Superior temporal gyrus (tissue), 1 donor: ENCODE results near the gene SRD5A3.

ENCODE experiments used
- DNase-seq: peaks from one replicate; pipeline ENCODE4 v3.0.0-alpha.2; 2016; ENCODE audit errors: extremely low spot score

The SRD5A3 gene

DNA sequence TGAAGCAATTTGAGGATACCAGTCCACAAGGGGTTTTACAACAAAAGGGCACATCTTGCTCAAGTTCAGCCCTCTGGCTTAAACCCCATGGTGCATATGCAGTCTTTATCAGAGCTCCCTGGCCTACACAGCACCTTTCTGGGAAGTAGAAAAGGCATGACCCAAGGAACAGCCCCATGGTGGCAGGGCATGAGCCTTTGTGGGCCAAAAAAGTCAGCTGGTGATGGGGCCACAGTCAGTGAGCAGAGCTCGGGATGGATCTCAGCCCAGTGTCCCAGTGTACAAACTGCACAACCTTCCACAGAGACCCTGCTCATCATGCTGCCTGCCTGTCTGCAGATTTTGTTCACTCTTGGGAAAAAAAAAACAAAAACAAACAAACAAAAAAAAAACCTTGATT is 27.4 kb downstream of the SRD5A3 start:
- no peak for DNase-seq

- DNase-seq = no peak
Observed at GRCh38 chr4:55376698-55377097, 30.7 kb downstream of the SRD5A3 start.

- no peak for DNase-seq
Observed at GRCh38 chr4:55378617-55379467, 32.8 kb downstream of the SRD5A3 start.

GRCh38 chr4:55380576-55380975 is 34.5 kb downstream of the SRD5A3 start:
- no peak for DNase-seq

DNA sequence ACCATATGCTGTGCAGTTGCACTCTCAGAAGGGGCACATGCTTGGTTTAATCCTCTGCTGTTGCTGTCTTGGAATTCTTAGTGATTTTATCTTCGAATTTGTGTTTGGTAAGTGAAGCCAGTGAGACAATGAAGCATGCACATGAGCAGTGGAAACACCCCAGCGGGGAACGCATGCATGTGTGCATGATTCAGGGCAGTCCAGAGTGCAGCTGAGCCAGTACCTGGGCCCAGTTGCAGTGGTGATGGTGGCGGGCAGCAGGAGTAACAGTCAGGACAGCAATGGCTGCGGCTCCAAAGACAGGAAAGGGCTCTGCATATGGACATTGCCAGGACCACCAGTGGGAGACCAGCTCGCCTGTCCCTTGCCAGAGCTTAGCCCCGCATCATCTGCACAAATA is 35.5 kb downstream of the SRD5A3 start:
- no peak for DNase-seq

GRCh38 chr4:55382488-55383003 is 36.5 kb downstream of the SRD5A3 start:
- no peak for DNase-seq

DNA sequence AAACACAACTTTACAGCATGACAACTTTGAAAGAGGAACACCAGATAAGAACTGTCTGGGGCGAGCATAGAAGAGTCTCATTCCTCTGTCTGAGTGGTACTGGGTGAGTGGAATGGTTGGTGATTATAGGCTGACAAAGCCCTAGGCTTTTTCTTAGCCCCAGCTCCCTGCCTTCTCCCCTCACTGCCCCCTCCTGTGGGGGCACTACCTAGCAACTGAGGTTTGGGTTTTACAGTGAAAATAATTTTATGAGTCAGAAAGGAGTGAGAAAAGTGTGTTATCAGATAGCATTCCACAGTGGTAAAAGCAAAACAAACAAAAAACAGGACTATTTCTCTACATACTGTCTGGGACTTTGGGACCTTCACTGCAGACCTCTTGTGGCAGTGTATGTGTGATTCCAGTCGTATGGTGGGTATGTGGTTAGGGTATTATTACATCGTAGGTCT is 39.2 kb downstream of the SRD5A3 start:
- DNase-seq = no peak

- peak; percentile 65 for DNase-seq
Observed at GRCh38 chr4:55386073-55386472, 40.0 kb downstream of the SRD5A3 start.

- no peak for DNase-seq
Observed at GRCh38 chr4:55386840-55387239, 40.8 kb downstream of the SRD5A3 start.

- peak; percentile 74 for DNase-seq
Observed at GRCh38 chr4:55393461-55394320, 47.6 kb downstream of the SRD5A3 start.

DNA sequence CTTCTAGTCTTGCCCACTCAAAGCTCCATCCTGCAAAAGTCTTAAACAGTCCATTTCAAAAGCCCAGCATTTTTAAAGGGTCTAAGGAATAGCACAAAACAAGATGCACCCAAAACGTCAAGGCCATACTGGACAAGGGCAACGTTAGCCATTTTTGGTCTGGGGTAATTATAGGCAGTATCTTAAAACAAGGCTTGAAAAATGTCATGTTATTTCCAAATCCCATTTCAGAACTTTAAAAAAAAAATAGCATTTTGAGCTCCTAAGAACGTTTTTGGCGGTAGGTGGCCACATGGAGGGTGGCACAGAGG is 49.1 kb downstream of the SRD5A3 start:
- DNase-seq = no peak

DNA sequence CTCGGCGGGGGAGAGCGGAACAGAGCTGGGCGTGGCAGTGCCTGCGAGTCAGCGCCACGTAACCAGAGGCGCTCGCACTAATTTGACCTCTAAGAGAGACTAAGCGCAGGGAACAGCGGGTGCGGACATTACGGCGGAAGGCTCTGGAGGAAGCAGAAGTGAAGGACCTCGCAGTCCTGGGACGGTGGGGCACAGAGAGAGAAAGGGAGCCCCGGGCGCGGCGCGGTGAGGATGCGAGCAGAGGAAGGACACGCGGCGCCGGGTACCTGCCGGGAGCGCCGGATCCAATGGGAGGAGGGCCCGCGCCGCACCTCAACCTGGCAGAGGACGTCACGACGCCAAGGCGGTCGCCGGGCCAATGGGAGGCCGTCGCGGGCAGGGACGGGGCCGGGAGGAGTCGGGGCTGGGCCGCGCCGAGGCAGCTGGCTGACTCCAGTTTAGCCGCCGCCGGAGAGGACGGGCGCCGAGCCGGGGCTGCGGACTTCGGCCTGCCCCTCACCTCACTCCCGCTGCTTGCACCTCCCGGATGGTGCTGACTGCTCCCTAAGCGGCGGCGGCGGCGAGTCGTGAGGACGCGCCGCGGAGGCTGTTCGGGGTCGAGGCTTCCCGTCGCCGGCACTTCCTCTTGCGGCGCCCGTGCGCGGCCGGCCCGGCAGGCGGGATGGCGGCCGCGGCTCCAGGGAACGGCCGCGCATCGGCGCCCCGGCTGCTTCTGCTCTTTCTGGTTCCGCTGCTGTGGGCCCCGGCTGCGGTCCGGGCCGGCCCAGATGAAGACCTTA is 49.7 kb downstream of the SRD5A3 start, which contains the start of gene TMEM165:
TSS of gene TMEM165 (plus strand) at position 429 of the 779 bp plus-strand sequence. CDS start at position 662, 233 bp downstream.
- DNase-seq = peak; percentile 88

GRCh38 chr4:55396308-55397125 is 50.5 kb downstream of the SRD5A3 start:
- peak; percentile 68 for DNase-seq

DNA sequence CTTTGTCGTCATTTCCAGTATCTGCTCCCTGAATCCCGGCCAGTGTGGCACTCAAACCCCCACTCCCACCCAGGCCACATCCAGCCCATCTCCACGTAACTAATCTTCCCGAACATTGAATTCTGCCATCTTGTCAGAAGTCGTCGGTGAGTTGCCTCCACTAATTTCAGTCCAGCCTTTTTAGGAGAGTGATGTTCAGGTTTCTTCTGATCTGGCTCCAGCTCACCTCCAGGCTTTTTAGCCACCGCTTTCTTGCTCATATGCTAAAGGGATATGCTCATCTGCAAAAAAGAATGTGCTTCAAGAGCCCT is 51.0 kb downstream of the SRD5A3 start:
- DNase-seq = peak; percentile 48

GRCh38 chr4:55397520-55398321 is 51.7 kb downstream of the SRD5A3 start:
- peak; percentile 67 for DNase-seq

DNA sequence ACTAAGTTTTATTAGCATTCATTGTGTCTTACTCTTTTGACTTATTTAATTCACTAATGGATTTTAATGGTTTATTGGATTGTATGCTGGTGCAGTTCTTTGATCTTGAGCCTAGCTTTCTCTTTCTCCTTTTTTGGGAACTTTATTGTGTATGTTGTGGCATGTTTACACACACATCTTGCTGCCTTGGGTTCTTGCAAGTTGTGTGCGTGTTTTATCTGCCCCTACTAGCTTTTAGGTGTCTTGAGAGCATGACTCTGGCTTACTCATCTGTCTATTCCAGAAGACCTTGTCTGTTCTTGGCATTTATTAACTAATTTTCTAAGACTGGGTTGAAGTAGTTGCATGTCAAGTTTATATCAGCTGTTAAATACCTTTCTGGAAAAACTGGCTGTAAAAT is 52.4 kb downstream of the SRD5A3 start:
- DNase-seq = peak; percentile 53

GRCh38 chr4:55398966-55399365 is 52.9 kb downstream of the SRD5A3 start:
- peak; percentile 60 for DNase-seq

DNA sequence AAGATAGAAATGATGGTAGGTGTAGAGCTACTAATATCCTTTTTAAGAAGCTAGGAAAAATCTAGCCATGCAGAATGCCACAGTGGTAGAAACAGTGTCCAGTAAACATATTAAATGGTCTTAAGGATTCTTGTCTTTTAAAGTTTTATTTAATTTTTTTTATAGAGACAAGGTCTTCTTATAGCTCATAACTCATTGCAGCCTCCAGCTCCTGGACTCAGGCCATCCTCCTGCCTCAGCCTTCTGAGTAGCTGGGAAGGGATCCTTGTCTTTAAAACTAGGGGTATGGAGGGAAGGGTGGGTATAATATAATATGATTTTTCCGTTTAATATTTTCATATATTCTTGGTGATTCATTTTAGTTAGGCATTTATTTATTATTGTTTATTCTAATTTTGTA is 53.5 kb downstream of the SRD5A3 start:
- DNase-seq = no peak

DNA sequence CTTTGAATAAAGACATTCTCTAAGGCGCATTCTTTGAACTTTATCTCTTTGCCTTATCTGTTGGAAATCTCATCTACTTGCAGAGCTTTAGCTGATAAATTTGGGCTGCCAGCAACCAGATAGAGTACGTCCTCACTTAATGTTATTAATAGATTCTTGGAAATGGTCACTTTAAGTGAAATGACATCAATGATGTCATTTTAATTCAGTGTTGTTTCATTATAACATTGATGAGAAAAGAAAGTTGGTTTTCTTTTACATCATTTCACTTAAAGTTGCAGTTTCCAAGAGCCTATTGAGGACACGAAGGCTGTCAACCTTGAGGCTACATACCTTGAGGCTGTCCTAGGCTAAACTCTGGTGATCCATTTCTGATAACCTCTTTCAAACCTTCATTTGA is 59.0 kb downstream of the SRD5A3 start:
- DNase-seq = no peak

- DNase-seq = no peak
Observed at GRCh38 chr4:55406545-55406944, 60.5 kb downstream of the SRD5A3 start.
